Fibroblast of pulmonary artery (primary cell): ENCODE measurements around the gene CENPS.

ENCODE experiments used
- DNase-seq: peaks from one replicate; pipeline ENCODE4 v3.0.0-alpha.2; 2010; ENCODE audit warnings: low read depth
- H3K4me3 ChIP-seq: replicated peaks from 2 replicates; pipeline ENCODE4 v1.5.1; 2011; ENCODE audit warnings: low read depth, mild to moderate bottlenecking, control low read depth, low read length, moderate library complexity
- CTCF ChIP-seq: IDR thresholded peaks from 2 replicates; pipeline ENCODE4 v1.5.1; 2011; ENCODE audit warnings: mild to moderate bottlenecking, control low read depth, low read length, inconsistent platforms; ENCODE audit errors: missing control alignments

CENPS gene

GRCh38 chr1:10388387-10388715 is 41.9 kb upstream of the CENPS start:
- TF ChIP-seq CTCF = no peak
- DNase-seq = no peak
- H3K4me3 ChIP-seq = no peak overlapping the region

- H3K4me3 ChIP-seq = no peak overlapping the region
- no peak for DNase-seq
- TF ChIP-seq CTCF = no peak
These were observed 40.8 kb upstream of the CENPS start for GRCh38 chr1:10389271-10389973.

GRCh38 chr1:10396870-10397269 is 33.4 kb upstream of the CENPS start:
- no peak for TF ChIP-seq CTCF
- no peak overlapping the region for H3K4me3 ChIP-seq
- DNase-seq = no peak

- no peak for DNase-seq
- H3K4me3 ChIP-seq = peak overlapping the region; percentile 90
- TF ChIP-seq CTCF = no peak
These were observed 31.9 kb upstream of the CENPS start for GRCh38 chr1:10398278-10398733.

DNA sequence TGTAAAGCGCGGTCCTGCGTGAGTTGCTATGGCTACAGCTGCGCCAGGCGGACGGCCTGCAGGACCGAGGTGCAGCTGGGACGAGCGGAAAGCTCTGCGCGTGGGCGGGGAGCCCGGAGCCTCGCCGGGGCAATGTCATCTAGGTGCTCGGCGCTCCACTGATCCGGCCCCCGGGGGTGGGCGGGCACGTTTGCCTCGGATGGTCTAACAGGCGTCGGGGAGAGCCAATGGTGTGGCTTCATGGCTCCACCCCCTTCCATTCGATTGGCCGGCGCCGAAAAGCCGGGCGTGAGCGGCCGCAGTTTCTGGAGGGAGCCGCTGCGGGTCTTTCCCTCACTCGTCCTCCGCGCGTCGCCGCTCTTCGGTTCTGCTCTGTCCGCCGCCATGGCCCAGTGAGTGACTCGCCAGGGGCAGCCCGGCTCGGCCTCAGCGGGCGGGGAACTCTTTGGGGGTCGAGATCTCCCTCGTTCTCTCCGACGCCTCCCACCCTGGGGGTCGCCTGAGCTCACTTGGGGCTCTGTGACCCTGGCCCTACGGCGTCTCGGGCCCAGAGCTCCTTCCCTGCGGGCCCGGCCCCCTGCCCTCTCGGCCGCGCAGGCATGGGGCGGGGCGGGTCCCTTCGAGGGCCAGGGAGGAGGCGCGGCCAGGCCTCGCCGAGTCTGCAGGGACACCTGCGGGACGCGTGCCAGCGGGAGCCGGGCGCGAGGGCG is 31.3 kb upstream of the CENPS start, which contains the start of gene PGD:
TSS of gene PGD (plus strand) at position 331 of the 710 bp plus-strand sequence. CDS start at position 385, 54 bp downstream.
- peak within 1 kb of the TSS; percentile 90 for H3K4me3 ChIP-seq
- DNase-seq = peak; percentile 99
- TF ChIP-seq CTCF = no peak

- TF ChIP-seq CTCF = no peak
- peak overlapping the region; percentile 90 for H3K4me3 ChIP-seq
- DNase-seq = peak; percentile 49
These were observed 30.7 kb upstream of the CENPS start for GRCh38 chr1:10399444-10399941.

GRCh38 chr1:10400013-10400412 is 30.2 kb upstream of the CENPS start:
- DNase-seq = no peak
- peak overlapping the region; percentile 90 for H3K4me3 ChIP-seq
- TF ChIP-seq CTCF = no peak
